Activated naive CD8-positive, alpha-beta T cell treated with anti-CD3 and anti-CD28 coated beads, Interleukin-2, amount 50 U/mL, for 16 hours (primary cell): ENCODE results near the gene CNDP2.

ENCODE experiments used
- DNase-seq: peaks from one replicate; pipeline ENCODE4 v3.0.0-alpha.2; 2020; ENCODE audit warnings: low read depth, low spot score

Gene CNDP2

DNA sequence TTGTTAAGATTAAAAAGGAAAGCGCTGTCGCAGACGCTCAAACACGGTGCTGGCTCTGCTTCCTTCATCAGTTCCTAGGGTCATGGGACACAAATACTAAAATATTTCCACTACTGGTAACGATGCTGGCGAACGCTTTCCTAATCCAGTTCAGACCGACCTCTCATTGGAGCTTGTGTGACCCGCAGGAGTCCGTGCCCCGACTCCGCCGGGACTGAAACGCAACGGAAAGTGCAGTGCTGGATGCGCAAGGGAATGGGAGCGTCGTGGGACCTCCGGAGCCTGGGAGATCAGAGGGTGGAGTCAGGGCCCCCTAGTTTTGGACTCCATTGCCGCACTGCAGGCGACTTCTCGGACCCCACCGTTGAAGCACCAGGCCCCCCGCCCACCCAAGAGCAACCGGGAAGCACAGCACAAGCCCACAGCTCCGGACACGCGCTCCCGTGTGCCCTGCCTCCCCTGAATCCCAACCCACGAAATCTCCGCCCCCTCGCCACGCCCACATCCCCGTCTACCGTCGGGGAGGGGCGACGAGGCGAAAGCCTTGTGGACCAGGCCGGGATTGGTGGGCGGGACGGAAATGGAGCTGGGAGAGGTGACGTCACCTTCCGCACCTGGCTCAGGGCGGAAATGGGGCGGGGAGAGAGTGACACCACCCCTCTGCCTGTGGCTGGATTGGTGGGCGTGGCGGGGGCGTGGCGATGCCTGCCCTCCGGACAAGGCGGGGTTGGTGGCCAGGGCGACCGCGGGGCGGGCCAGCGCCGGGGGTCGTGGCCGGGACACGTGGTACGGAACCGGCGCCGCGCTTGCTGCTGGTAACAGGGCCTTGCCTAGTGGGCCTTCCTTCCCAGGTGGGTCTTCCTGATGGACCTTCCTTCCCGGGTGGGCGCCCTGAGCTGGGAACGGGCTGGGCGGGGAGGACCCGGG is at the start of gene CNDP2:
TSS of gene CNDP2 (plus strand) at position 783 of the 927 bp plus-strand sequence. CDS start 3,611 bp downstream, outside the sequence.
- DNase-seq: peak; percentile 99

DNA sequence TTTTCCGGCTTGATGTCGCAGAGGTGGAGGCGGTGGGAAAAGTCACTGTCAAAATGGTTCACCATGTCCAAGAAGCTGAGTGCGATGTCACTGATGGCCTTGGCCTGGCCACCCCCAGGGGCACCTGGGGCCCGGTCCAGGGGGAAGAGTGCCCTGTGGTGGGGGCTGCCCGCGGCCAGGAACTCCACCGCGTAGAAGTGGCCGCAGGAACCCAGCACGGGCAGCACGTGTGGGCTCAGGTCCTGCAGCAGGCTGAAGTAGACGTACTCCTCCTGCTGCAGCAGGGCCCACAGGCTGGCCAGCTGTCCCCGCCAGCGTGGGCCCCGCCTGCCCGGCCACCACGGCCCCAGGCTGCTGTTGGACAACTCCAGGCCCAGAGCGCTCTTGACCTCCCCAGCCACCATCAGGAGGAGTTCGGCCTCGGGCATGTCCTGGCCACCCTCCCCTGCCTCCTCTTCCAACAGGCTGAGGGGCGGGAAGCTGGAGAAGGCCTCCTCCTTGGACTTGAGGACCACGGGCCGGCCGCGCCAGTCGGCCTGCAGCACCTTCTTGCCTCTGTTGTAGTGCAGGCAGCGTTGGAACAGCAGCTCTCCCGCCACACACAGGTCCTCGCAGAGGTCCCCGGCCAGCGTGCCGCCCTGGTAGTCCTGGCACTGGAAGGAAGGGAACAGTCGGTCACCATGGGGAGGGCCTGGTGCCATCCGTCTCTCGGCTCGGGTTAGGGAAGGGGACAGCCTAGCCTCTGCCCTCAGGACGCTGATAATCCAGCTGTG is 49.3 kb upstream of the CNDP2 start:
- no peak for DNase-seq

DNA sequence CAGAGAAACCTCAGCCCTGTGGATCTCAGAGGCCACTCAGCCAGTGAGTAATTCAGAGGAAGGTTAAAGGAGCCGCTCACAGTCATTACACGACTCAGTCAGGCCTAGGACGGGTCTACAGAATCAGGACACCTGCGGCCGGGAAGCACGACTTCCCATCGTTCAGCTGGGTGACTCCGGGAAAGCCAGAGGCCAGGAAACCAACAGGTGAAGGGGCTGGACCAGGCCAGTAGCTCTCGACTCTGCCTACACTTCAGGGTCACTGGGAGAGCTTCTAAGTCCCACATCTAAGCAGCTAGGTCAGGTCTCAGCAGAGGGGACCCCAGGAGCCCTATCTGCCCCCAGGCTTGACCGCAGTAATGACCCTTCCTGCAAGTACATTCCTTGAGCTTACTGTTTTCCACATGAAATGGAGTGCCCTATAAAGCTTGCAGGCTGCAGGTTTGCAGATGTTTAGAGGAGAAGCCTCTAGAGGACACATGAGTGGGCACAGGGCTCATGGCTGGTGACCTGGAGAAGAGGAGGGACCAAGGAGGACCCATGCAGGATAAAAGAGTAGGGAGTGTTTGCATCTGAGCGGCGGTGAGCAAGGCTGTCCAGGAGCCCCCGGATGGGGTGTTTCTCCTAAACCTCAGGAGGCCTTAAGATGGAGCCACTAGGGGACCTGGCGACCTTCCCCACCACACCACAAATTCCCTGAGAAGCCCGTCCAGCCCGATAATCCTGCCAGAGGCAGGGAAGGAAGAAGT is 48.6 kb upstream of the CNDP2 start:
- DNase-seq: no peak

DNA sequence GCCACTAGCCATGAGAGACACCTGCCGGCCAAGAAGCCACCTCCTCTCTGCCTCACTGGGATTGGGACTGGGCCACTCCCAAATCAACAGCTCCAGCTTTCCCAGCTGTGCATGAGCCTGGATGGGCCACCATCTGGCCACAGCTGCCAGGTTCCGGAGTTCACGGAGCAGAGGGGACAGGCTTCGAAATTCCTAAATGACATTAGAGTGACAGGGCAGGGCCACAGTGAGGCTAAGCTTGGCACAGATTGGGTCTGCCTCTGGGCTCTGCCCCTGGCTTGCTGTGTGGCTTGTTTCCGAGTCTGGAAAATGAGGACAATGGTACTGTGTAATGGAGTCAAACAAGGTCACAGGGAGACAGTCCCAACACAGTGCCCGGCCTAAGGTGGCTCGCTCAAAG is 45.5 kb upstream of the CNDP2 start:
- DNase-seq: no peak

DNA sequence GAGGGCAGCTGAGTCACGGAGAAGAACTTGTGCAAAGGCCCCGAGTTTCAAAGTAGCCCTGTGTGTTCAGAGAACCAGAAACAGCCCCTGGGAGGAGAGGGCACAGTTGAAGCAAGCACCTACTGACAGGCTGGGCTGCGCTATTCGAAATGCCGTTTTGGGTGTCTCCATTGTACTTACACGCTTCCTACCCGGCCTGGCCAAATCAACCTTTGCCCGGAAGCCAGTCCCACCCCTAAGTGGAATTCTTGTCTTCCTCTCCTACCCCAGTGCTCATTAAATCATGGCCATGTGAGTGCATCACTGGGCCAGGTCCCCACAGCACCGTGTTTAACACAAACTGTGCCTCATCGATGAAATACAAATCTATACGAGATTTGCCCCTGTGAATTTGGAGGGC is 45.0 kb upstream of the CNDP2 start:
- DNase-seq: no peak

DNA sequence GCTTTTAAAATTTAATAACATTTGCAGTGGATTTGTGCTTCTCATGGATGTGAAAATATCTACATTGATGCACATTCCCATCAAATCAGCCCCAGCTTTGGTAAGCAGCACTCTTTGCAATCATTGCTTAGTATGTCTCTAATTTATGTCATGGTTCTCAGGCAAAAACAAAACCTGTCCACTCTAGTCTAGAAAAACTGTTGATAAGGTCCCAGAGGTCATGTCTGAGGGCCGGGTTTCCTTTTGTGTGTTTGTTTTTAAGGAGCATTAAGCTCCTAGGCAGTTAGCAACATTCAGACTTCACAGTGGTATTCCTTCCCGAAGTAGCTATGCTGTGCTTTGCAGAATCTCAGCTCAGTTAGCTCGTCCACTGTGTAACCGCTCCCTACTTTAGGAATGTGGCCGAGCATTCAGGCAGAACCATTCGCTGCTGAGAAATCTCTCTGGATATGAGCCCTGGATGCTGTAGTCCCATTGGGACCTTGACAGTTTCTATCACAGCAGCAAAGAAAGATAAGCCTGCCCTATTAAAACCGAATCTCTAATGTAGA is 43.1 kb upstream of the CNDP2 start:
- no peak for DNase-seq

DNA sequence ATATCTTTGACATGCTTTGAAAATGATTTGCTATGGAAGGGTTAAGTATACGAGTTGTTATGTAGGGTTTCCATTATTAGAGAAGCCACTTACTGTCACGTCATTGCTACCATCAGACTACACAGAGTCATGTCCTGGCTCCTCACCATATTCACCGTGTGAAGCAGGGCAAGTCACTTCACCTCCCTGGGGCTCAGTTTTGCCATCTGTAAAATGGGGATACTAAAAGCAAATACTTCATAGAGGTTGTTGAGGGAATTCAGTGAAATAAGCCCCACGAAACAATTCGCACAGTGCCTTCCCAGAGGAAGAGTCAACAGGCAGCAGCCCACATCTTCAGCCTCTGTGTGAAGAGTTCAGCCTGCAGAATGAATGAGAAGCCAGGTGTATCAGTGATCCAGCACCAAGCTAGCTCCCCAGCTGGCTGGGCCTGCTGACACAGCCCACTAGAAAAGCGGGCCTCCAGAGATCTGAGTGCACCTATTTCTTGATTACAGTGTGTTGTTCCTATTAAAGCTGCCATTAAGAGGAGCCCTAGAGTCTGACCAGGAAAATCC is 42.4 kb upstream of the CNDP2 start:
- no peak for DNase-seq

DNA sequence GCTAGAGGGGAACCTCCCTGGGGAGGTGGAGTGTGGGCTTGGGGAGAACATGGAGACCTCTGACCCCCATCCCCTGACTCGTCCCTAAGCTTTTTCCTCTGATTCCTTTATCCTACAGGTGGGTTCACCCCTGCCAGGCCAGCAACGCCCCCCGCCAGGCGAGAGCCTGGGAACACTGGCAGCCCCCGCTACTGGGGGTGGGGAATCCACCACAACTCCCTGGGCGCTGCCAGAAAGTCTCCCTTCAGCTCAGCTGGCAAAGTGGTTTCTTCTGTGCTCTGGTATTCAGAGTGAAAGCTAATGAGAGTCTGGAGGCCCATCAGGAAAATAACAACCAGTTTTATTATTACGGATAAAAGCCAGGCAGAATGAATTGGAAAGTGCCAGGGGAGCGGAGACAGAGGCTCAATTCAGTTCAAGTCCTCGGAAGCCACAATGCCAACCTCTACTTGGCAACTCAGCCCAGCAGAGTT is 41.8 kb upstream of the CNDP2 start:
- DNase-seq: no peak

DNA sequence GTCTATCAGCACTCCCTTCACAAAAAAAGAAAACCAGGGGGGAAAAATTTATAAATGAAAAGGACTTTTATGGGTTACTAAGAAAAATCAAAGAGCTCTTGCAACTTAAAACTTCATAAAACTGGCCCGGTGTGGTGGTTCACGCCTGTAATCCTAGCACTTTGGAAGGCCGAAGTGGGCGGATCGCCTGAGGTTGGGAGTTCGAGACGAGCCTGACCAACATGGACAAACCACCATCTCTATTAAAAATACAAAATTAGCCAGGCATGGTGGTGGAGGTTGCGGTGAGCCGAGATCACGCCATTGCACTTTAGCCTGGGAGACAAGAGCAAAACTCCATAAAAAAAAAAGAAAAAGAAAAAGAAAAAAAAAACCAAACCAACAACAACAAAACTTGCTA is 40.8 kb upstream of the CNDP2 start:
- no peak for DNase-seq

DNA sequence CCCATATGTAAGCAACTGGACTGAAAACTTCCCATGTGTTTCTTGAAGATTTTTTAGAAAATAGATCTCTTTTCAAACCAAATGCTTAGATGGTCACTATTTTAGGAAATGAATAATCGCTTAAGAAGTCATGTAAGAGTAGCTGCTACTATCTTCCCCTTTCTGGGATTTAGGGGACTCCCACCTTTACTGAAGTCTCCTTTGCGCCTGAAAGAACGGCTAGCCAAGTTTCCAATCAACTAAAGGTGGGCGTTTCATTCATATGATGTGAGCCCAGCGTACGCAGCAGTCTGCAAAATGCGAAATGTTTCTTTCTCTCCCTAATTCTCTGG is 40.2 kb upstream of the CNDP2 start:
- DNase-seq: no peak

DNA sequence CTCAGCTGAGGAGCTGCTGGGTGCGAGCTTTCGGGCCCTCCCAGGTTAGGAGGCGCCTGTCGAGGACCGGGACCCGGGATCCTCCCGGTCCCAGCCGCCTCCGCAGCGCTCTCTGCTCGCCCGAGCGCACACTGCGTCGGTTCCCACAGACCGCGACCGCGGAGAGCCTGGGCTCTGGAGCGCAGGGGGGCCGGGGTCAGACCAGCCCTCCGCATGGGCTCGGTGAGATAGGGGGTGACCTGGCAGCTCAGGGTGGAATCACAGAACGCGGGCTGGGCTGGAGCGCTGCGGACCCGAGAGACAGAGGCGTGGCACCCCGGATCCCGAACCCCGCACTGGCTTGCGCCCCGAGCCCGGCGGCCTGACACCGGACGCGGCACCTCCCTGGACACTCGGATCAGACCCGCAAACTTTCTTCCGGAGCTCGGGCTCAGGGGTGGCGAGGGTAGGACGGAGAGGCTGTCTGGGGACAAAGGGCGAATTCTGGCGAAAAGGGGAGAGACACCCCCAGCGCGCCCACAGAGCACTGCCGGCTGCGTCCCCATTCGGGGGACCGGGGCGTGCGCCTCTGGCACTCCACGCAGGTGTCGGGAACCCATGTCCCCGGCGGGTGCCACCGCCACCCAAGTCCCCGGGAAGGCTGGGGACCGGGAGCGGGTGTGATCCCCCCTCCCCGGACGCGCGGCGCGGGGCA is 39.7 kb upstream of the CNDP2 start:
- DNase-seq: no peak

DNA sequence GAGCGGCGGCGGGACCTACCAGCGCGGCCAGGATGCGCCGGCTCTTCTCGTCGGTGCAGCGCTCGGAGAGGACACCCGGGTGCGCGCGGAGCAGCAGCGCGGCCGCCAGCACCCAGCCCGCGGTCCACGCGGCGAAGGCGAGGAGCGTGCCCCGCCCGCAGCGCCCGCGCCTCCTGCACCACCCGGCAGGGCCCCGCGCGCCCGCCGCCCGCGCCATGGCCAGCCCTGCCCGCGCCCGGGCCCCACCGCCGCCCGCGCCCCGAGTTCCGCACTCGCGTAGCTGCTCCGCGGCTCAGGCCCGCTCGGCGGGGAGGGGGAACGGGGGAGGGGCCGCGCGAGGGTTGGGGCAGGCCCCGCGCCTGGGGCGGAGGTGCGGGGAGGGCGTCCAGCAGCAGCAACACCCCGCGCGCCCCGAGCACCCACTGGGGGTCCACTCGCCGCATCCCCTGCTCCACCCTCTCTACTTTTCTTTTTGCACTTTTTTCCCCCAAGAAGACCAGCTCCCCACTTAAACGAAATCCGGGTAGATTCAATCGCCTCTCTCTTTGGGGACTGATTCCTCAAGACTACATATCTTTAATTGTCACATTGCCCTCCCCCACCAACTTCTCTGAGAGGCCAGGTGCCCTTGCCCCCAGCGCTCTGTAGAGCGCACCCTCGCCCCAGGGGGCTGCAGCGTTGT is 39.0 kb upstream of the CNDP2 start, which contains the start of gene DIPK1C:
TSS of gene DIPK1C (minus strand) at position 266 of the 682 bp plus-strand sequence. CDS start at position 217, 49 bp downstream.
- DNase-seq: no peak

DNA sequence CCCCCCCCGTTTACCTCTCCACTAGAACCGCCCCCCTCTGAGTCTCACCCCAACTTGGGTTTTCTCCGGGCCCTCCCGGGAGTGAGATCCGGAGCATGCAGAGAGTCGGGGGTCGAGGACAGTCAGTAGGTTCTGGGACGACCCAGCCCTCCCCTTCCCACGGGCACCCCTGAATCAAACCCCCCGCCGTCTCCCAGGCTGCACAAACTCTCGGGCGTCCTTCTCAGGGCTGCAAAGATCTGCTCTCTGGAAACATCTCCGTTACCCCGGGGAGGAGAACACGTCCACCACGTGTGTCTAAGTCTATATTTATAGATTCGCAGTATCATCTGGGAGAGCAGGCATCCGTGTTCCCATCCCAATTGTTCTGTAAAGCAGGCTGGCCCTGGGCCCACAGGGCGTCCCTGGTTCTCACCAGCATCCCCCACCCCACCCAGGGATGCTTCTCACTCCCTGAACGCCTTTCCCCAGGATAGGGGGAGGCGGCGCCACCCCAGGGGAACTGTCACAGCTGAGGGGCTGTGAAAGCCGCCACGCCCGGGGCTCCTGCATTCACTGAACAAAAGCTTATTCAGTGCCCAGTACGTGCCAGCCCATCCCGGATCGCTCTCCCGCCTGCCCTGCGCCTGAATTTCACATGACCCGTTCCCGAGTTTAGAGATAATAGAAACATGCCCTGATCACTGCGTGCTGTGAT is 38.3 kb upstream of the CNDP2 start:
- no peak for DNase-seq

DNA sequence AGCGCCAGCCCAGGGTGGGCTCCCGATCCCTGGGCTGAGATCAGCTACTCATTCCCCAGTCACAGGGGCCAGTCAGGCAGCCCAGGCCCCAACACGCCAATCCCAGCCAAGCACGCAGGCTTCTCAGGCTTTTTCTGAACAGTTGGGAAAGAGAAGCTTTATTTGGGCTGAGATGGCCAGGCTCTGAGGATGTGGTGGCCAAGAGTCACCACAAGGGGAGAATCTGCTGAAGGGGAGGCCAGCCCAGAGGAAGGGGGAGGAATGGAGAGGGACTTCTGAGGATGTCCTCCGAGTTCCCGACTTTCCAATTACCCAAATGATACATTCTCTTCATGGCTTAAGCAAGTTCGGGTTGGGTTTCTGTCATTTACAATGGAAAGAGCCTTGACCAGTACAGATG is 36.3 kb upstream of the CNDP2 start:
- DNase-seq: no peak

DNA sequence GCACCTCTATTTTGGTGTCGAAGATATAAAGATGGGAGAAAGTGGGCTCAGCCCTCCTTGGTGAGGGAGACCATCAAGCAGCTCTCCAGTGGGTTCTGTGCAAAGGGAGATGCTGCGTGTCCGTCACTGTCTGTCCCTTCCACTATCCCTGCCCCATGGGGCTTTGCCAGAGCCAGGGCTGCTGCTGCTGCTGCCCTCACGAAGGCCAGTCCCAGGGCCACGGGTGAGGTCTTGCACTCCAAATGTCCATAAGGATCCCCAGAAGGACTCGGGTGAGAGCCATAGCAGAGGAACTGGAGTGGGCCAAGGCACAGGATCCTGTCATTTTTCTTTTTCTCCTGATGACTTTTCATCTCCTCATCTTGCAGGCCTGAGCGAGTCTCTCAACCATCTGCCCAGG is 35.3 kb upstream of the CNDP2 start:
- no peak for DNase-seq

DNA sequence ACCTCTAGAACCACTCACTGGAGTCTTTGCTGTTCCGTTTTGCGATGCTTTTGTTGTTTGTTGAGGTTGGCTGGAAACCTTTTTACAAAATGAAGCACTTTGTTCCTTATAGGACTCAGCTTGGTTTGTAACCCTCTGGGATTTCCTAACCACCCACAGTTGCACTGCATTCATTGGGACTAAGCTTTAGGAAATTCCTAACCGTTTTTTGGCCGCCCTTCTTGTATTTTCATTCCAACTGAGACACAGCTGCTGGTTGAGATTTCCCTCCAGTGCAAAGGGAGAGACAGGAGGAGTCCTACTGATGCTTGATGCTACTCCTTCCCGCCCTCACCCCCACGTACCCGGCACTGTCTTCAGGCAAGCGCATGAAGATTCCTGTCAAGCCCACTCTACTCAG is 32.9 kb upstream of the CNDP2 start:
- no peak for DNase-seq

DNA sequence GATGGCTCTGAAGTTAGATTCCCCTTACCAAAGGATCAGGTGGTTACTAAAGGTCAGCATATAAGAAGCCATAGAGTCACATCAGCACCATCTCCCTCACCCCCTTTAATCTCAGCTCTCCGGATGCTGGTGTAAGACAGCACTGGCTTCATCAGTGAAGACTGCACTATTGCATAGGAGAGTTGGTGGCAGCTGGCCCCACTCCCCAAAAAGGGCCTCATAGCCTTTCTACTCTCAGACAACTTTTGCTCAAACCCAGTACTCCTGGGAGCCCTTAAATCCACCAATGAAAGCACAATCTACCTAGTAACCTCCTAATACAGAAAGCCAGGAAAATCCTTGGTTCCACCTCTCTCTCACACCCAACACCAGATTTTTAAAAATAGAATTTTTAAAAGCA is 32.2 kb upstream of the CNDP2 start:
- no peak for DNase-seq

DNA sequence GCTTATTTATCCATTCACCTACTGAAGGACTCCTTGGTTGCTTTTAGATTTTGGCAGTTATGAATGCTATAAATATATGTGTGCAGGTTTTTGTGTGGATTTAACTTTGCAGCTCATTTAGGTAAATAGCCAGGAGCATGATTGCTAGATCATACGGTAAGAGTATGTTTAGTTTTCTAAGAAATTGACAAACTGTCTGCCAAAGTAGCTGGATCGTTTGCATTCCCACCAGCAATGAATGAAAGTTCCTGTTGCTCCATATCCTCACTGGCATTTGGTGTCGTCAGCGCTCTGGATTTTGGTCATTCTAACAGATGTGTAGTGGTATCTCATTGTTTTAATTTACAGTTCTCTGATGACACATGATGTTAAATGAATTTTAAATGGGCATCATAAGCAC is 30.4 kb upstream of the CNDP2 start:
- DNase-seq: no peak

DNA sequence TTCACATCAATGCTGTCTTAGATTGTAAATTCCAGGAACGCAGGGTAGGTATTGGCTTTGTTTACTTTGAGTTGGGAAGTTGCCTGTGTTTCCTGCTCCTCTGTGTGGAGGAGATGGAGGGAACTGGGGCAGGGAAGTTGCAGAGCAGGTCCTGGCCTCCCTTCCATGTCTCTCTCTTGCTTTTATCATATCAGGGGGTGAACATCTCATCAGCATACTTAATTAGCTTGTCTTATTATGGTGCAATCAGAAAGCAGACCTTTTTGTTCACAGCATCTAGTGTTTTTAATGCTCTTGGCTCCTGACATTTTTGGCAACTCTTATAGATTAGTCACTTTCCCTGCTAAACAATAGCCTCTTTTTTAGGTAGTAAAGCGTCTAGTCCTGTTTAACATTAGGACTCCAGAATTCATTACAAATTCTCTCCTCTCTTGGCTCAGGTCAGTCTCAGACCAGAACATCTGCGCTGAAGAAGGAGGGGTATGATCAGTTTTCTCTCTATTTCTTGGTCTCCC is 27.6 kb upstream of the CNDP2 start:
- DNase-seq: no peak
